K562 (cell line): ENCODE data around the gene FTSJ3. TPM values are rescaled to one million over a fixed set of nuclear protein-coding genes. Genes with fewer than 3 reads are reported as not detected.

Experiments used
- ATAC-seq: fragments of 200-7000 bp; cut with Tn5 transposase; 3 replicates; pipeline ENCODE4 v1.9.1; 2020; ENCODE audit warnings: moderate library complexity
- BruUV-seq: library from RNA; stranded (reverse); fragments of 400-500 nt; replicated peaks from 2 replicates; lab custom pipeline; 2021; lab: Mats Ljungman, UMichigan
- CTCF ChIA-PET: fragments of 300-600 bp; formaldehyde crosslinking; extraction: SDS; loops from one replicate; lab custom pipeline; 2021; ENCODE audit warnings: low intra/inter-chr PET ratio; lab: Yijun Ruan, JAX
- POLR2A ChIA-PET: fragments of 300-600, 350-650 bp; sonication (Branson Sonifier 250); formaldehyde crosslinking; extraction: SDS; loops from one replicate; lab custom pipeline; 2021; ENCODE audit warnings: antibody characterized with exemption, inconsistent platforms; lab: Yijun Ruan, JAX
- DNase-seq, 4 experiments: peaks; one replicate each; pipeline versions ENCODE4 v3.0.0 to v3.0.0-alpha.2; 2011 to 2018; ENCODE audit warnings: low spot score in 3 of 4, mixed read lengths in 3 of 4; ENCODE audit errors: extremely low read depth in 1 of 4
- FAIRE-seq: peaks from 2 replicates; lab custom pipeline; 2011; peaks lifted over from hg19 to GRCh38; lab: Jason Lieb, UNC
- H2AFZ ChIP-seq: 2 replicates; pipeline ENCODE4 v1.6.0; 2011; ENCODE audit warnings: low read depth, low read length, control low read depth, inconsistent platforms
- H3K27ac ChIP-seq: fragments of 200-600 bp; 3 replicates; pipeline ENCODE4 v1.8.0; 2011; ENCODE audit warnings: low read depth, mild to moderate bottlenecking, control low read depth, inconsistent platforms, low read length, moderate library complexity, mixed read lengths; ENCODE audit errors: extremely low read depth
- H3K27me3 ChIP-seq, 2 experiments: fragments of 300-600 bp in 1 of 2; 2 replicates in 1 of 2; 3 replicates in 1 of 2; pipeline versions ENCODE4 v1.6.0 to v1.8.0; 2011; ENCODE audit warnings: inconsistent platforms in 2 of 2, low read length in 2 of 2, mild to moderate bottlenecking in 1 of 2, mixed read lengths in 1 of 2, moderate library complexity in 1 of 2; ENCODE audit not compliant: control insufficient read depth in 2 of 2, insufficient read depth in 2 of 2
- H3K36me3 ChIP-seq: fragments of 300-600 bp; 3 replicates; pipeline ENCODE4 v1.8.0; 2011; ENCODE audit warnings: mild to moderate bottlenecking, low read length, inconsistent platforms; ENCODE audit not compliant: control insufficient read depth, insufficient read depth
- H3K4me1 ChIP-seq, 2 experiments: fragments of 200-600 bp in 1 of 2; replicated peaks in 1 of 2; 2 replicates in 1 of 2; 3 replicates in 1 of 2; pipeline versions ENCODE4 v1.5.1 to v1.8.0; 2011; ENCODE audit warnings: inconsistent platforms in 2 of 2, low read length in 2 of 2, mild to moderate bottlenecking in 1 of 2, mixed read lengths in 1 of 2, moderate library complexity in 1 of 2; ENCODE audit not compliant: control insufficient read depth in 2 of 2, insufficient read depth in 2 of 2
- H3K4me2 ChIP-seq: 2 replicates; pipeline ENCODE4 v1.6.1; 2011; ENCODE audit warnings: low read length, control low read depth, inconsistent platforms, mixed read lengths; ENCODE audit not compliant: insufficient read depth
- H3K4me3 ChIP-seq: fragments of 200-600 bp; sonication (generic), shearing (Covaris generic); 2 replicates; pipeline ENCODE4 v1.5.1; 2016; ENCODE audit warnings: control low read depth, inconsistent platforms
- H3K79me2 ChIP-seq: fragments of 200-600 bp; 3 replicates; pipeline ENCODE4 v1.8.0; 2011; ENCODE audit warnings: low read length, inconsistent platforms; ENCODE audit not compliant: control insufficient read depth, insufficient read depth
- H3K9ac ChIP-seq, 2 experiments: 2 replicates each; pipeline versions ENCODE4 v1.6.0 to v1.6.1; 2011; ENCODE audit warnings: low read depth in 2 of 2, low read length in 2 of 2, control low read depth in 1 of 2, inconsistent platforms in 1 of 2, mild to moderate bottlenecking in 1 of 2, mixed read lengths in 1 of 2; ENCODE audit not compliant: insufficient read depth in 1 of 2
- H3K9me1 ChIP-seq: one replicate; pipeline ENCODE4 v1.6.0; 2011; ENCODE audit warnings: inconsistent platforms, mild to moderate bottlenecking, low read length, moderate library complexity; ENCODE audit not compliant: control insufficient read depth, insufficient read depth
- H3K9me3 ChIP-seq: replicated peaks from 2 replicates; pipeline ENCODE4 v1.5.1; 2011; ENCODE audit warnings: low read depth, low read length, inconsistent platforms; ENCODE audit not compliant: control insufficient read depth, insufficient read depth
- H4K20me1 ChIP-seq: replicated peaks from 2 replicates; pipeline ENCODE4 v1.6.1; 2011; ENCODE audit warnings: low read length, inconsistent platforms, mixed read lengths; ENCODE audit not compliant: control insufficient read depth, insufficient read depth
- HMGXB4 ChIP-seq: sonication (generic); formaldehyde crosslinking; IDR thresholded peaks from 2 replicates; pipeline ENCODE4 v1.8.1; 2023; ENCODE audit warnings: mild to moderate bottlenecking, missing genetic modification reagents
- KAT7 ChIP-seq: sonication (generic); formaldehyde crosslinking; IDR thresholded peaks from 2 replicates; pipeline ENCODE4 v1.8.0; 2022; ENCODE audit warnings: missing genetic modification reagents, mild to moderate bottlenecking, borderline replicate concordance
- NKRF ChIP-seq: fragments of 450-650 bp; IDR thresholded peaks from 2 replicates; pipeline ENCODE4 v1.6.1; 2016; ENCODE audit warnings: borderline replicate concordance
- PBX2 ChIP-seq, 2 experiments: IDR thresholded peaks in 1 of 2; conservative IDR thresholded peaks in 1 of 2; 2 replicates each; pipeline ENCODE4 v1.6.1; 2016; ENCODE audit warnings: low read depth in 2 of 2, mild to moderate bottlenecking in 1 of 2, missing compliant biosample characterization in 1 of 2, missing genetic modification characterization in 1 of 2, moderate library complexity in 1 of 2
- SMAD4 ChIP-seq: fragments of 250-450 bp; sonication (Bioruptor Pico); conservative IDR thresholded peaks from 2 replicates; pipeline ENCODE4 v1.8.0; 2021; ENCODE audit warnings: inconsistent platforms, mild to moderate bottlenecking, moderate library complexity
- ZBTB5 ChIP-seq: fragments of 450-650 bp; IDR thresholded peaks from 2 replicates; pipeline ENCODE4 v1.6.1; 2017; ENCODE audit warnings: antibody characterized with exemption
- WGBS: fragments of 100-300 bp; shearing (Covaris generic); methylation state at CpG from one replicate; pipeline ENCODE4 v1.1.6; 2016; ENCODE audit warnings: low coverage, mixed read lengths; ENCODE audit not compliant: insufficient coverage; ENCODE audit errors: missing lambda C conversion rate; 5-methylcytosine and 5-hydroxymethylcytosine counted together
- in situ Hi-C: fragments of 300-500 bp; cut with MboI; formaldehyde crosslinking; loops from 4 replicates; pipeline ENCODE4 v1.15.0; 2018; ENCODE audit warnings: inconsistent platforms, mixed read lengths
- intact Hi-C: fragments of 100-400 bp; cut with micrococcal nuclease; formaldehyde crosslinking; loops from 2 replicates; pipeline ENCODE4 v1.14.2; 2022
- polyA plus RNA-seq, 8 experiments: library from polyadenylated mRNA; depleted of rRNA in 4 of 8; stranded (reverse) in 5 of 8; unstranded in 3 of 8; fragments of >200 nt; fragmentation: Nextera tagmentation in 2 of 8; fragmentation: Illumina TruSeq in 1 of 8; extraction: Ambion mirVana in 2 of 8; extraction: Trizol in 1 of 8; gene quantifications; 2 replicates each; pipeline versions ENCODE4 v1.2.1 to v1.2.3, GENCODE V29; 2011 to 2014; ENCODE audit warnings: inconsistent platforms in 1 of 8, missing spikeins in 1 of 8
- total RNA-seq, 7 experiments: library from RNA; depleted of rRNA in 6 of 7; stranded (reverse); fragments of >200 nt in 6 of 7; fragmentation: Illumina TruSeq in 2 of 7; extraction: Trizol in 2 of 7; gene quantifications; 2 replicates each; pipeline versions ENCODE4 v1.2.1 to v1.2.3, GENCODE V29; 2011 to 2021; ENCODE audit warnings: low replicate concordance in 1 of 7

FTSJ3 gene
- total and polyA plus RNA-seq, 9 of the 15 experiments (the other 6 are each of a cell fraction or from before 2014, with no cell fraction given), result 18.0 to 65.6 (median 52.4) TPM

- TF ChIP-seq ZBTB5, result no peak
- peak; percentile 100 for TF ChIP-seq NKRF
- peak; percentile 83 for TF ChIP-seq SMAD4
Measured at GRCh38 chr17:63773272-63774140, 54.0 kb downstream of the FTSJ3 start, which contains the start of gene CCDC47 (continued).

GRCh38 chr17:63772801-63773271 is 54.6 kb downstream of the FTSJ3 start:
- BruUV-seq, result TSS peak; percentile 75
- peak in 2 of 4 experiments; percentile 25 to 55 for DNase-seq
- Histone ChIP-seq H4K20me1 (peaks cover 17% of the 10 kb centered on the region), H3K27ac (peak overlapping the region; percentile 99), H3K9me1 (no peaks in the 10 kb centered on the region), H3K4me1 (peaks cover 9 to 23% of the 10 kb centered on the region in 2 experiments), H3K79me2 (peaks cover 97% of the 10 kb centered on the region), H3K9ac (peak overlapping the region; percentile 98 to 99), H2AFZ (peak overlapping the region; percentile 63; the same call in 1 of the 2 replicates), H3K4me3 (peak overlapping the region; percentile 84), H3K27me3 (no peaks in the 10 kb centered on the region), H3K4me2 (peak overlapping the region; percentile 93), H3K36me3 (peaks cover 48% of the 10 kb centered on the region), H3K9me3 (no peaks in the 10 kb centered on the region)
- in situ Hi-C loops (no loop called here), intact Hi-C loops (loop anchor here (2.0 to 10.0 kb wide), 4 partner anchors 70 to 372 kb away; partner anchors contain the start of genes DCAF7, MAP3K3 and SMARCD2)
- ChIA-PET POLR2A (interaction anchor here (0.8 to 5.4 kb wide), 26 partner anchors 8 to 341 kb away, joined by 3 to 82 read pairs (median 6); partner anchors contain the start of genes FTSJ3, PSMC5 and STRADA), CTCF (no interaction called here)
- 1% methylated on average over 7 of the region's 7 CpGs for WGBS
- ATAC-seq, result peak; percentile 5; the same call in 2 of the 3 replicates
- FAIRE-seq, result peak; percentile 62
- TF ChIP-seq KAT7 (no peak), PBX2 (CRISPR knock-in tag; IDR thresholded peaks at IDR 0.05; ENCODE audit: low read depth) (no peak), PBX2 (tag; conservative IDR thresholded peaks at IDR 0.05; ENCODE audit: low read depth) (0 out of 2 replicates have a peak, but pooled peaks have one; percentile 17), HMGXB4 (CRISPR knock-in tag) (peak; percentile 4; the same call in 1 of the 2 replicates)
